ENCODE data around the gene EXOSC9.
"Not testable (repeated sequence)": the region's sequence is repeated elsewhere in the genome, so short reads cannot be mapped to it uniquely, and the experiment has no call there.

DNA sequence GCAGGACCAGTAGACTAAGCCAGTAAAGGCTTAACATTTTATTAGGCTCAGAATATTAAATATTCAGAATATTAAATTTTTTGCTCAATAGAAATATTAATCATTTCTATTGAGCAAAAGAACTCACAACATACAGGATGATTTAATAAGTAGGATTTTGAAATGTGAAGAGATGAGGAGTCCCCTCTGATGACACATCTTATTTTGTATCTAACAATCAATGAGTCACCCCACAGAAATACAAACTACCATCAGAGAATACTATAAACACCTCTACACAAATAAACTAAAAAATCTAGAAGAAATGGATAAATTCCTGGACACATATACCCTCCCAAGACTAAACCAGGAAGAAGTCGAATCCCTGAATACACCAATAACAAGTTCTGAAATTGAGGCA is 49.0 kb upstream of the EXOSC9 start:
- TF ChIP-seq, protein P1, sequence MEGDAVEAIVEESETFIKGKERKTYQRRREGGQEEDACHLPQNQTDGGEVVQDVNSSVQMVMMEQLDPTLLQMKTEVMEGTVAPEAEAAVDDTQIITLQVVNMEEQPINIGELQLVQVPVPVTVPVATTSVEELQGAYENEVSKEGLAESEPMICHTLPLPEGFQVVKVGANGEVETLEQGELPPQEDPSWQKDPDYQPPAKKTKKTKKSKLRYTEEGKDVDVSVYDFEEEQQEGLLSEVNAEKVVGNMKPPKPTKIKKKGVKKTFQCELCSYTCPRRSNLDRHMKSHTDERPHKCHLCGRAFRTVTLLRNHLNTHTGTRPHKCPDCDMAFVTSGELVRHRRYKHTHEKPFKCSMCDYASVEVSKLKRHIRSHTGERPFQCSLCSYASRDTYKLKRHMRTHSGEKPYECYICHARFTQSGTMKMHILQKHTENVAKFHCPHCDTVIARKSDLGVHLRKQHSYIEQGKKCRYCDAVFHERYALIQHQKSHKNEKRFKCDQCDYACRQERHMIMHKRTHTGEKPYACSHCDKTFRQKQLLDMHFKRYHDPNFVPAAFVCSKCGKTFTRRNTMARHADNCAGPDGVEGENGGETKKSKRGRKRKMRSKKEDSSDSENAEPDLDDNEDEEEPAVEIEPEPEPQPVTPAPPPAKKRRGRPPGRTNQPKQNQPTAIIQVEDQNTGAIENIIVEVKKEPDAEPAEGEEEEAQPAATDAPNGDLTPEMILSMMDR (IDR thresholded peaks at IDR 0.05): not testable (repeated sequence)
- not testable (repeated sequence) for TF ChIP-seq POLR2AphosphoS5 (IDR thresholded peaks at IDR 0.05; ENCODE audit: insufficient read depth in 1 of 2, low read depth in 1 of 2)
